Medulla oblongata (tissue), 1 donor: ENCODE results near the gene ATP8B4.
"Not testable (repeated sequence)": the region's sequence is repeated elsewhere in the genome, so short reads cannot be mapped to it uniquely, and the experiment has no call there.

Experiments
- DNase-seq: peaks from one replicate; pipeline ENCODE4 v3.0.0-alpha.2; 2015; ENCODE audit errors: extremely low spot score

Gene ATP8B4

DNA sequence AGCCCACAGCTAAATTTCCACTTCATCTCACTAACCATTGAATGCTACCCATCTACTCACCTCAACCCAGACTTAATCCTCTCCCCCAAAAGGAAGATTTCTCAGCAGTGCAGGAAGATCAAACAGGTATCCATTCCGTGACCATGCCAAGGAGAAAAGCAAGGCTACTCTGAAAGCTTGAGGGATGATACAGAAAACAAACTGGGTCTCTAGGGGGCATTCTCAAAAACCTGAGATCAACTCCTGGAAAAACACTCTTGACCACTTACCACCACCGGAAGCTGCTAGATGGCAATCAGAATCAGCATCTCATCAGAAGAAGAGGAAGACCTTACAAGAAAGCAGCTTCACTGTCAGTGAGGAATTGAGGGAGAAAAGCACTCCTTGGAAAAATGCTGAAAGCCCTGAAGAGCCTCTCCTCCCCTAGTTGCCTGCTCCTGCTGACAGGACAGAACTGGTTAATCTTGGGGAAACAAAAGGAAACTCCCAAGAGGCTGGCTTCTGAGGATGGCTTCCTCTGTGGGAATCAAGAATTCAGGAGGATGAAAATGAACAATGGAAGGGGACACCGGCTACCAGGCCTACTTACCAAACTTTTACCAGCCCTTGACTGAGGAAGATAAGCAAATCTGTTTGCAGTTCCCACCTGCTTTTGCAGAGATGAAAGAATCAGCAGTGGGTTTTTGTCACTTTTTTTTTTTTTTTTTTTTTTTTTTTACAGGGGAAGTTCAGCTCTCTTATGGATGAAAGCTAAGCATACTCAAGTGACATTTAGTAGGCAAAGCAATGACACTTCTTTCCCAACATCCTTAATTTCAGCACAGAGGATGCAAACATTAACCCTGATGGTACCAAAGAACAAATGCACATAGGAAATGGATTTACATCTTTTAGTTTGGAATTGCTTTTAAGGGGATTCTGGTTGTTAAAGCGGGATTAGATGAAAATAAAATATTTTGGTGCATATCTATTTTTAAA, at the start of gene ATP8B4:
Gene ATP8B4, minus strand, starts transcription at position 171 of the 978 bp plus-strand sequence. CDS start 12,267 bp downstream, outside the sequence.
- DNase-seq, result no peak

DNA sequence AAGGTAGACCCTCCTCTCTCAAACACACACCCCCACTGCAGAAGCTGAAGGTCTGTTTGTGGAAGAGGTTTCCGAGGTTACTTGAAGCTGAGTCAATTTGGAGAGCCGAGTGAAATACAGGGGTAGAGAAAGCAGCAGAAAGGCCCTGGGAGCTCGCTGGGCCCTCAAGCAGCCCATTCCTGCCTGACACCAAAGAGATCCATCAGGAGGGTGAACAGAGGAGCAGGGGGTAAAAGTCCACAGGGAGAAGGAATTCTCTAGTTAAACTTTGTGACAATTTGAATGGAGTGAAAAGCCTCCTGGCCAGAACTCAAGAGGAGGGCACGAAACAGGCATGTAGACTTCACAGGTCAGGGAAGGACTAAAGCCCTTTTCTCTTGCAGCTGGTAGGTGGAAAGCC, 49.3 kb upstream of the ATP8B4 start:
- no peak for DNase-seq

DNA sequence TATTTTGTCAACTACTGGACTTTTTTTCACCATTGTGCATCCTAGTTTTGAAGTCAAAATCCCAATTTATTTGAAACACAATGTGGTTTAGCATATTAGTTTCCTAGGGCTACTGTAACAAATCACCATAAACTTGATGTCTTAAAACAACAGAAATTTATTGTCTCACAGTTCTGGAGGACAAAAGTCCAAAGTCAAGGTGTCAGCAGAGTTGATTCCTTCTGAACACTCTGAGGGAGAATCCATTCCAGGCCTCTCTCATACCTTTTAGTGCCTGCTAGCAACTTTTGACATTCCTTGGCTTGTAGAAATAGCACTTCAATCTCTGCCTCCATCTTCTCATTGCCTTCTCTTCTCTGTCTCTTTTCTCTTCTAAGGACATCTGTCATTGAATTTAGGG, 48.1 kb upstream of the ATP8B4 start:
- DNase-seq, result no peak

GRCh38 chr15:50166216-50166615, 47.2 kb upstream of the ATP8B4 start:
- DNase-seq, result no peak

DNA sequence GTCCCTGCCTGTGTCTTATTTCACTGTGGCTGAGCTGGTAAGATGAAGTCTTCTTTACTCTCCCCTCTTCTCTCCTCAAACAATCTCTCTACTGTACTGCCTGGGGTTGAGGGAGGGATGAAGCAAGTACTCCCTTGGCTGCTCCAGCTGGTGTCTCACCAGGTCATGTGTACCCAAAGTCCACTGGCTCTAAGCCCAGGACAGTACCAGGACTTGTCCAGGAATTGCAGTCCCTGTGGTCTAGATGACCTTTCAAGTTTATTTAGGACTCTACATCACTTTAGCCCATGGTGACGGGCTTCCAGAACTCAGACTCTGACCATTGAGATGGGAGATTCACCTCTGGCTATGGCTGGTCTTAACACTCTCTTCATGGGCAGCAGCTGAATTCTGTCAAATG, 45.4 kb upstream of the ATP8B4 start:
- DNase-seq, result no peak

DNA sequence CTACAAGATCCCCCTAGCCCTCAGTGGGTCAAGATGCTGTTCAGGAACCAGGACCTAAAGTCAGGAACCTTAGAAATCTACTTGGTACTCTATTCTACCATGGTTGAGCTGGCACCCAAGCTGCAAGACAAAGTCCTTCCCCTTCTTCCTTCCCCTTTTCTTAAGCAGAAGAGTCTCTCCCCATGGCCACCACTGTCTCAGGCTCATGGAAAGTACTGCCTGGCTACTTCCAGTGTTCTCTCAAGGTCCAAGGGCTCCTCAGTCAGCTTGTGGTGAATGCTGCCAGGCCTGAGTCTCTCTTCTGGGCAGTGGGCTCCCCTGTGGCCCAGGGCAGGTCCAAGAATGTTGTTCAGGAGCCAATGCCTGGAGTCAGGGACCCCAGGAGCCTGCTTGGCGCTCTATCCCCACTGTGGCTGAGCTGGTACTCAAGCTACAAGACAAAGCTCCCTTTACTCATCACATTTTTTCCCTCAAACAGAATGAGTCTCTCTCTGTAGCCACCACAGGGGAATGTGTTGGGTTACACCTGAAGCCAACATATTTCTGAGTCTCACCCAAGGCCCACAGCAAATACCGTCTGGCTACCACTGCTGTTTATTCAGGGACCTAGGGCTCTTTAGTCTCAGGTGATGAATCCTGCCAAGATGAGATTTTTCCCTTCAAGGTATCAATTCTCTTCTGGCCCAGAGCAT, 44.8 kb upstream of the ATP8B4 start:
- no peak for DNase-seq

- no peak for DNase-seq
Observed at GRCh38 chr15:50162969-50163718, 44.1 kb upstream of the ATP8B4 start.

DNA sequence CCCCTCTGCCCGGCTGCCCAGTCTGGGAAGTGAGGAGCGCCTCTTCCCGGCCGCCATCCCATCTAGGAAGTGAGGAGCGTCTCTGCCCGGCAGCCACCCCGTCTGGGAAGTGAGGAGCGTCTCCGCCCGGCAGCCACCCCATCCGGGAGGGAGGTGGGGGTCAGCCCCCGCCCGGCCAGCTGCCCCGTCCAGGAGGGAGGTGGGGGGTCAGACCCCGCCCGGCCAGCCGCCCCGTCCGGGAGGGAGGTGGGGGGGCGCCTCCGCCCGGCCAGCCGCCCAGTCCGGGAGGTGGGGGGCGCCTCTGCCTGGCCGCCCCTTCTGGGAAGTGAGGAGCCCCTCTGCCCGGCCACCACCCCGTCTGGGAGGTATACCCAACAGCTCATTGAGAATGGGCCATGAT, 39.2 kb upstream of the ATP8B4 start:
- not testable (repeated sequence) for DNase-seq

GRCh38 chr15:50151476-50151875, 32.4 kb upstream of the ATP8B4 start:
- no peak for DNase-seq

- no peak for DNase-seq
Observed at GRCh38 chr15:50150851-50151250, 31.8 kb upstream of the ATP8B4 start.

- no peak for DNase-seq
Observed at GRCh38 chr15:50150349-50150748, 31.3 kb upstream of the ATP8B4 start.

- no peak for DNase-seq
Observed at GRCh38 chr15:50149090-50149489, 30.1 kb upstream of the ATP8B4 start.

- DNase-seq, result no peak
Observed at GRCh38 chr15:50148362-50148963, 29.4 kb upstream of the ATP8B4 start.

DNA sequence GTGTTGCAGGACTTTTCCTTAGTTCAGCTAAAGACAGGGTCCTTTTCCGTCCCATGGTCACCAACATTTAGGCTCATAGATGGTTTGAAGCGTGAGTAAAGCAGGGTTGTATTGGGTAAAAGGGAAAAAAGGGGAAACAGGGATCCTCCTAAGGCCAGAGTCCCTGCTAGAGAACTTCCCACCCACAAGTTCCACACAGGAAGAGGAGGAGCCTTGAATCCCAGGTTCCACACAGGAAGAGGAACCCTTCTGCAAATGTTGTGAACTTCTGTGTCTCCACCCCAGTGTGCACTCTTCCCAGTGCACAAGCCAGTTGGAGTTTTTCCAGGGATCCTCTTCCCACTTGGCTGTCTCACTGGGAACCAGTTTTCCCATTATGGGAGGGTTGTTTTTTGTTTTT, 27.6 kb upstream of the ATP8B4 start:
- no peak for DNase-seq

- peak; percentile 89 for DNase-seq
Observed at GRCh38 chr15:50145451-50145872, 26.4 kb upstream of the ATP8B4 start.

DNA sequence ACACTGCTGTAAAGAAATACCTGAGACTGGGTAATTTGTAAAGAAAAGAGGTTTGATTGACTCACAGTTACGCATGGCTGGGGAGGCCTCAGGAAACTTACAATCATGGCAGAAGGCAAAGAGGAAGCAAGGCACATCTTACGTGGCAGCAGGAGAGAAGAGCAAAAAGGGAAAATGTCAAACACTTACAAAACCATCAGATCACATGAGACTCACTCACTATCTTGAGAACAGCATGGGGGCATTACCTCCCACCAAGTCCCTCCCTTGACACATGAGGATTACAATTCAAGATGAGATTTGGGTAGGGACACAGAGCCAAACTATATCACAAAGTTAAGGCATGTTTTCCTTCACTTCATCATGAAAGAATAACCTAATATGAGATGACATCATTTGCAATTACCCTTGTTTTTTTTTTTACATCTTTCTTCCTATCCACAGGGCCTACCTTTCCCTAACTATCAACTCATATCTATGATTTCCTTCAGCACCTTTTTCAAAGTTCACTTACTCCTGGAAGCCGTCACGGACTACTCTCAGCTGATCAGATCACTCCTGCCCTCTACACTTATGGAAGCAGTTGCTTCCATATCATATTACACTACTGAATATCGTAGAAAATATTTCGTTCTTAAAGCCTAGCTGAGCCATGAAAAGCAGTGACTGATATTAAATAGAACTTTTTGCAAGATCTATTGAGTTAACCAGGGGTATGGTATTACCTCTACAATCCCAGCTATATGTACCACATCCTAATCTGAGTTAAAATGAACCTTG, 25.5 kb upstream of the ATP8B4 start:
- DNase-seq, result no peak

GRCh38 chr15:50143255-50143860, 24.3 kb upstream of the ATP8B4 start:
- no peak for DNase-seq

GRCh38 chr15:50141856-50142255, 22.8 kb upstream of the ATP8B4 start:
- DNase-seq, result no peak

DNA sequence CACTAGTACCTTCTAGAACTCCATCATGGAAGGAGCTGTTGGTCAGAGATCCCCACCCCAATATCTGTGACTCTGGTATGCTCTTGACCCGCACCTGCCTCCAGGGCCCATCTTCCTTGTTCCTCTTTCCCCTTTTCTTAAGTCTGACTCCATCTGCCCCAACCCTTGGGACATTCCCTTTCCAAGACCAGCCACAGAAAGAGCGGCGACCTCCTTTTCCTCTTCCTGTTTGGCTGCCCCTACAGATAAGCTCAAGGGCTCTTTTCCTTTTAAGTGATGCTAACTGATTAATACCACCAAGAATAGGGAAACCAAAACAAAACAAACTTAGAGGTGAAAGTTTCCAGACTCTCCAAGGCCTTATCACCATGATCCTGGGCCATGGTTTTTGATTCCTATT, 21.9 kb upstream of the ATP8B4 start:
- DNase-seq, result no peak

DNA sequence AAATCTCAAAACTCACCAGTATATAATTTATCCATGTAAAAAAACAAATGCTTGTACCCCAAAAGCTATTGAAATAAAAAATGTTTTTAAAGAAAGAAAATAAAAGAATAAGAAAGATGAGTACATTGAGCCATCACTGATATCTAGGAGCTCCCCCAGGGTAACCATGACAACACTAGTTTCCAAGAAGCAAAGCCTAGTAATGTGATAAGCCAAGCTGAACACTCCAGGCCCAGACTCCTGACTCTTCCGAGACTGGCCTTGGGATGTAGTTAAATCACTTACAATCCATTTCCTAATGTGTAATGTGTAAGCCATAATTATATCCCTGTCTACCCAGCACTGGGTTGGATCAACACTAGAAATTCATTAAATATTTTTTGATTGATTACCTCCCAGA, 21.1 kb upstream of the ATP8B4 start:
- no peak for DNase-seq

DNA sequence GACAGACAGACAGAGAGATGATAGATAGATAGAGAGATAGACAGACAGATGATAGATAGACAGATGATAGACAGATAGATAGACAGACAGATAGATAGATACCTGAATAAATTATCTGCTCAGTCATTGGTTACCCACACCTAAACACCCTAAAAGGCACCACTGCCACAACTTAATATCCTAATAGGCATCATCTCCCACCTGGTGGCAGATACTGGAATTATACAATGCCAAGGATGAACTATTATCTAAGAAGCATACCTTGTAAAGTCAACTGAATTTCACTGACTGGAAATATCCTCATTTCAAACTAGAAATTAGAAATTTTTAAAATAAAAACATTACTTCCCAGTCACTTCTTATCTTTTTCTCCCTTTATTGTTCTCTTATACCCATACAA, 19.4 kb upstream of the ATP8B4 start:
- no peak for DNase-seq
